SK-N-SH treated with all-trans-retinoic acid at 6 μM for 48 hours (cell line): ENCODE data around the gene TMED5.

Source experiments
- ATAC-seq: fragments of 200-7000 bp; cut with Tn5 transposase; 3 replicates; pipeline ENCODE4 v1.9.1; 2020; ENCODE audit warnings: mild to moderate bottlenecking, moderate library complexity
- ARNTL ChIP-seq: fragments of 450-650 bp; formaldehyde crosslinking; IDR thresholded peaks from 2 replicates; pipeline ENCODE4 v1.5.0; 2020; ENCODE audit warnings: low read depth, mild to moderate bottlenecking, moderate library complexity, borderline replicate concordance
- BACH2 ChIP-seq: fragments of 250-450 bp; sonication (Bioruptor Pico); IDR thresholded peaks from 2 replicates; pipeline ENCODE4 v1.9.0; 2021; ENCODE audit warnings: mild to moderate bottlenecking, borderline replicate concordance
- CSDC2 ChIP-seq: fragments of 250-450 bp; sonication (Bioruptor Pico); IDR thresholded peaks from 2 replicates; pipeline ENCODE4 v1.5.0; 2020; ENCODE audit warnings: mild to moderate bottlenecking, moderate library complexity
- ESRRG ChIP-seq: fragments of 250-450 bp; sonication (Bioruptor Pico); IDR thresholded peaks from 2 replicates; pipeline ENCODE4 v1.6.1; 2021; ENCODE audit warnings: mild to moderate bottlenecking
- GLIS3 ChIP-seq: fragments of 250-450 bp; sonication (Bioruptor Pico); IDR thresholded peaks from 2 replicates; pipeline ENCODE4 v1.5.0; 2020; ENCODE audit warnings: mild to moderate bottlenecking, moderate library complexity
- ISL1 ChIP-seq: fragments of 250-450 bp; sonication (Bioruptor Pico); IDR thresholded peaks from 2 replicates; pipeline ENCODE4 v2.1.2; 2022; ENCODE audit warnings: mild to moderate bottlenecking, moderate library complexity
- OSR1 ChIP-seq: fragments of 250-450 bp; sonication (Bioruptor Pico); IDR thresholded peaks from 2 replicates; pipeline ENCODE4 v1.8.0; 2022; ENCODE audit warnings: moderate library complexity, mild to moderate bottlenecking, inconsistent platforms
- PATZ1 ChIP-seq: fragments of 250-450 bp; sonication (Bioruptor Pico); IDR thresholded peaks from 2 replicates; pipeline ENCODE4 v1.8.0; 2020; ENCODE audit warnings: mild to moderate bottlenecking, moderate library complexity, borderline replicate concordance
- PPARA ChIP-seq: fragments of 250-450 bp; sonication (Bioruptor Pico); IDR thresholded peaks from 2 replicates; pipeline ENCODE4 v1.5.0; 2020; ENCODE audit warnings: mild to moderate bottlenecking, borderline replicate concordance
- RARB ChIP-seq: fragments of 250-450 bp; sonication (Bioruptor Pico); IDR thresholded peaks from 2 replicates; pipeline ENCODE4 v1.8.0; 2021; ENCODE audit warnings: mild to moderate bottlenecking, moderate library complexity
- SNAI2 ChIP-seq: fragments of 250-450 bp; sonication (Bioruptor Pico); IDR thresholded peaks from 2 replicates; pipeline ENCODE4 v1.5.0; 2020; ENCODE audit warnings: mild to moderate bottlenecking, moderate library complexity
- TCF4 ChIP-seq: fragments of 250-450 bp; sonication (Bioruptor Pico); IDR thresholded peaks from 2 replicates; pipeline ENCODE4 v1.8.0; 2021; ENCODE audit warnings: mild to moderate bottlenecking, moderate library complexity, borderline replicate concordance
- TOX ChIP-seq: fragments of 250-450 bp; sonication (Bioruptor Pico); IDR thresholded peaks from 2 replicates; pipeline ENCODE4 v1.8.0; 2021; ENCODE audit warnings: mild to moderate bottlenecking, moderate library complexity, borderline replicate concordance
- ZC3H10 ChIP-seq: fragments of 250-450 bp; sonication (Bioruptor Pico); IDR thresholded peaks from 2 replicates; pipeline ENCODE4 v1.5.1; 2021; ENCODE audit warnings: mild to moderate bottlenecking, moderate library complexity
- ZFP3 ChIP-seq: fragments of 250-450 bp; sonication (Bioruptor Pico); IDR thresholded peaks from 2 replicates; pipeline ENCODE4 v1.5.0; 2020; ENCODE audit warnings: mild to moderate bottlenecking, moderate library complexity
- ZFP30 ChIP-seq: fragments of 450-650 bp; formaldehyde crosslinking; IDR thresholded peaks from 2 replicates; pipeline ENCODE4 v1.5.0; 2022; ENCODE audit warnings: mild to moderate bottlenecking, moderate library complexity
- ZNF565 ChIP-seq: fragments of 450-650 bp; formaldehyde crosslinking; conservative IDR thresholded peaks from 2 replicates; pipeline ENCODE4 v1.5.0; 2020; ENCODE audit warnings: low read depth, mild to moderate bottlenecking, moderate library complexity
- ZNF70 ChIP-seq: fragments of 450-650 bp; formaldehyde crosslinking; IDR thresholded peaks from 2 replicates; pipeline ENCODE4 v1.5.0; 2020; ENCODE audit warnings: mild to moderate bottlenecking, moderate library complexity
- ZNF8 ChIP-seq: fragments of 450-650 bp; formaldehyde crosslinking; IDR thresholded peaks from 2 replicates; pipeline ENCODE4 v1.5.0; 2020; ENCODE audit warnings: mild to moderate bottlenecking, moderate library complexity
- TF ChIP-seq, protein P1 (sequence below): fragments of 250-450 bp; sonication (Bioruptor Pico); IDR thresholded peaks from 2 replicates; pipeline ENCODE4 v1.8.0; 2021; ENCODE audit warnings: low read depth, mild to moderate bottlenecking, moderate library complexity, borderline replicate concordance
- TF ChIP-seq, protein P2 (sequence below): fragments of 250-450 bp; sonication (Bioruptor Pico); IDR thresholded peaks from 2 replicates; pipeline ENCODE4 v1.5.1; 2021; ENCODE audit warnings: mild to moderate bottlenecking, moderate library complexity
- TF ChIP-seq, protein P3 (sequence below): fragments of 250-450 bp; sonication (Bioruptor Pico); IDR thresholded peaks from 2 replicates; pipeline ENCODE4 v1.5.1; 2020; ENCODE audit warnings: low read depth, mild to moderate bottlenecking, moderate library complexity

The TMED5 gene

GRCh38 chr1:93142161-93142560 is 38.1 kb downstream of the TMED5 start:
- TF ChIP-seq ARNTL (CRISPR knock-in tag) (no peak), OSR1 (no peak), PPARA (CRISPR knock-in tag) (no peak), PATZ1 (CRISPR knock-in tag) (no peak), ZNF565 (CRISPR knock-in tag) (no peak), ZNF8 (CRISPR knock-in tag) (no peak), ZFP30 (CRISPR knock-in tag) (no peak), GLIS3 (CRISPR knock-in tag) (no peak), BACH2 (no peak)
- no peak for ATAC-seq

- no peak for ATAC-seq
- TF ChIP-seq, protein P1, sequence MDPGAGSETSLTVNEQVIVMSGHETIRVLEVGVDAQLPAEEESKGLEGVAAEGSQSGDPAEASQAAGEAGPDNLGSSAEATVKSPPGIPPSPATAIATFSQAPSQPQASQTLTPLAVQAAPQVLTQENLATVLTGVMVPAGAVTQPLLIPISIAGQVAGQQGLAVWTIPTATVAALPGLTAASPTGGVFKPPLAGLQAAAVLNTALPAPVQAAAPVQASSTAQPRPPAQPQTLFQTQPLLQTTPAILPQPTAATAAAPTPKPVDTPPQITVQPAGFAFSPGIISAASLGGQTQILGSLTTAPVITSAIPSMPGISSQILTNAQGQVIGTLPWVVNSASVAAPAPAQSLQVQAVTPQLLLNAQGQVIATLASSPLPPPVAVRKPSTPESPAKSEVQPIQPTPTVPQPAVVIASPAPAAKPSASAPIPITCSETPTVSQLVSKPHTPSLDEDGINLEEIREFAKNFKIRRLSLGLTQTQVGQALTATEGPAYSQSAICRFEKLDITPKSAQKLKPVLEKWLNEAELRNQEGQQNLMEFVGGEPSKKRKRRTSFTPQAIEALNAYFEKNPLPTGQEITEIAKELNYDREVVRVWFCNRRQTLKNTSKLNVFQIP (CRISPR knock-in tag), result no peak
- TF ChIP-seq ISL1 (CRISPR knock-in tag) (no peak), PPARA (CRISPR knock-in tag) (no peak), ZFP30 (CRISPR knock-in tag) (no peak), TCF4 (CRISPR knock-in tag) (no peak), ZNF70 (CRISPR knock-in tag) (no peak), CSDC2 (CRISPR knock-in tag) (no peak), ZNF565 (CRISPR knock-in tag) (no peak)
These were observed 40.1 kb downstream of the TMED5 start for GRCh38 chr1:93140106-93140505.

DNA sequence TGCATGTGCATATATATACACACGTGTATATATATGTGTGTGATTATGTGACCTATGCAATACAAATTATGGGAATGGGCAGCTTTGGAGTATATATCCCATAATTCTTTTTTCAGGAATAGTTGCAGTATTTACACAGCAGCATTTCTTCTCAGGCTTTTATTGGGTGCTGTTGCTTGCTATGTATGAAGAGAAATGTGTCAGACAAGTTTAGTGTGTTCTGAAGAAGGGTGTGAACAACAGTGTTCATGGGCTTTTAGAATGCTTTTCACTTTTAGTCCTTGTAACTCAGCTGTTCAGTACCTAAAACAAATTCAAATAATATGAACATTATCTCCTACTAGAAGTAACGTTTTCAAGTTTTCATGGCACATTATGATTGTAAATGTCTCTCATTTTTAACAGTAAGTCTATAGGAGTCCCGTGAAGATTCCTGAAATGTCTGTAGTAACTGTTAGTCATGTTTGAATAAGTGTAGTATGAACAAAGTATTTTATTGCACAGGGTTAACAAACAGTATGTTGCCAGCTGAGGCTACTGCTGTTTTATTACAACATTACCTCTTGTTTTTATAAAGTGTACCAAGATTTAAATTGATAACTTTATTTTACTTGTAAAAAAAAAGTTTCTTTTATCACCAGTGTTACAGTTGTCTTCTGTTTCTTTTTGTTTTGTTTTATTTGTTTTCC is 42.5 kb downstream of the TMED5 start:
- no peak for ATAC-seq
- TF ChIP-seq ZC3H10 (CRISPR knock-in tag) (no peak), RARB (no peak), OSR1 (no peak), TCF4 (CRISPR knock-in tag) (no peak), GLIS3 (CRISPR knock-in tag) (no peak), CSDC2 (CRISPR knock-in tag) (no peak), ESRRG (CRISPR knock-in tag) (no peak), ZNF565 (CRISPR knock-in tag) (no peak), BACH2 (no peak), ZFP30 (CRISPR knock-in tag) (no peak), ZFP3 (CRISPR knock-in tag) (no peak), ZNF70 (CRISPR knock-in tag) (no peak), TOX (CRISPR knock-in tag) (no peak), PATZ1 (CRISPR knock-in tag) (no peak), ARNTL (CRISPR knock-in tag) (no peak), SNAI2 (CRISPR knock-in tag) (no peak)
- TF ChIP-seq, protein P2, sequence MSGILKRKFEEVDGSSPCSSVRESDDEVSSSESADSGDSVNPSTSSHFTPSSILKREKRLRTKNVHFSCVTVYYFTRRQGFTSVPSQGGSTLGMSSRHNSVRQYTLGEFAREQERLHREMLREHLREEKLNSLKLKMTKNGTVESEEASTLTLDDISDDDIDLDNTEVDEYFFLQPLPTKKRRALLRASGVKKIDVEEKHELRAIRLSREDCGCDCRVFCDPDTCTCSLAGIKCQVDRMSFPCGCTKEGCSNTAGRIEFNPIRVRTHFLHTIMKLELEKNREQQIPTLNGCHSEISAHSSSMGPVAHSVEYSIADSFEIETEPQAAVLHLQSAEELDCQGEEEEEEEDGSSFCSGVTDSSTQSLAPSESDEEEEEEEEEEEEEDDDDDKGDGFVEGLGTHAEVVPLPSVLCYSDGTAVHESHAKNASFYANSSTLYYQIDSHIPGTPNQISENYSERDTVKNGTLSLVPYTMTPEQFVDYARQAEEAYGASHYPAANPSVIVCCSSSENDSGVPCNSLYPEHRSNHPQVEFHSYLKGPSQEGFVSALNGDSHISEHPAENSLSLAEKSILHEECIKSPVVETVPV (CRISPR knock-in tag), result no peak
- TF ChIP-seq, protein P3, sequence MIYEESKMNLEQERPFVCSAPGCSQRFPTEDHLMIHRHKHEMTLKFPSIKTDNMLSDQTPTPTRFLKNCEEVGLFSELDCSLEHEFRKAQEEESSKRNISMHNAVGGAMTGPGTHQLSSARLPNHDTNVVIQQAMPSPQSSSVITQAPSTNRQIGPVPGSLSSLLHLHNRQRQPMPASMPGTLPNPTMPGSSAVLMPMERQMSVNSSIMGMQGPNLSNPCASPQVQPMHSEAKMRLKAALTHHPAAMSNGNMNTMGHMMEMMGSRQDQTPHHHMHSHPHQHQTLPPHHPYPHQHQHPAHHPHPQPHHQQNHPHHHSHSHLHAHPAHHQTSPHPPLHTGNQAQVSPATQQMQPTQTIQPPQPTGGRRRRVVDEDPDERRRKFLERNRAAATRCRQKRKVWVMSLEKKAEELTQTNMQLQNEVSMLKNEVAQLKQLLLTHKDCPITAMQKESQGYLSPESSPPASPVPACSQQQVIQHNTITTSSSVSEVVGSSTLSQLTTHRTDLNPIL (CRISPR knock-in tag), result no peak
